Stimulated activated CD8-positive, alpha-beta memory T cell treated with anti-CD3 and anti-CD28 coated beads, Interleukin-7, amount 100 ng/mL, for 24 hours (primary cell): Measurements from ENCODE around the gene LRRN2.

Experiments
- DNase-seq: peaks from one replicate; pipeline ENCODE4 v3.0.0-alpha.2; 2020; ENCODE audit warnings: low read depth

LRRN2 gene

DNA sequence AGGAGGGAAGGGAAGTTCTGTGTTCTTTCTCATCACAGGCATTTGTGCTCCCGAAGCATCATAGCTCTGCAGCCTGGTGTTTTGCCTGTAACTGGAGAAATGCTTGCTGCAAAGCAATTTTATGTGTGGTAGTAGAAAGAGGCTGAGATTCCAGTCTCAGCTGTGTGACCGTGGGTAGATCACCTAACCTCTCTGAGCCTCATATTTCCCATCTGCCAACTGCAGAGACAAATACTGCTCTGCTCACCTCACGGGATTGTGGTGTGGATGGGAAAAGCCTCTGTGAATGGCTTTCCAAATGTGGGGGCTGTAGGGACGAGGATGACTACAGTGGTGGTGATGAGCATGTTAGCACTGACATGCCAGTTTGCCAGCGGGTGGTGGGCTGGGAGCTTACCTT is 85.3 kb downstream of the LRRN2 start:
- no peak for DNase-seq

DNA sequence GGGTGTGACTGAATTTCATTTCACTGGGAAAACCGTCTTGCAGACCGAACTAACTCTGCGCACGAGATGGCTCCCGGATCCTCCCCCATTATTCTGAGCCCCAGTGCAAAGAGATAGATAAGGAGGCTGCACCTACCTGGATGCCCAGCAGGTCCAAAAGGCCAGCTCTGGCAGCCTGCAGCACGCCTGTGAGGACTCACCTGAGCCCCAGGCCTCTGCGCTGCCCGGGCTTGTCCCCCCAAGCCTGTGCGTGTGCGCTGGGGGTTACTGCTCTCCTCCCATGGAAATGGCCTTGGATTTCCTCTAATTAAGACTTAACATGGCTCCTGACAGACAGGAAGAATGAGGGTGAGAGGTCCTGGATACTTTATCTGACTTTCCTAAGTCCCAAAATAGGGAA is 85.9 kb downstream of the LRRN2 start:
- no peak for DNase-seq

DNA sequence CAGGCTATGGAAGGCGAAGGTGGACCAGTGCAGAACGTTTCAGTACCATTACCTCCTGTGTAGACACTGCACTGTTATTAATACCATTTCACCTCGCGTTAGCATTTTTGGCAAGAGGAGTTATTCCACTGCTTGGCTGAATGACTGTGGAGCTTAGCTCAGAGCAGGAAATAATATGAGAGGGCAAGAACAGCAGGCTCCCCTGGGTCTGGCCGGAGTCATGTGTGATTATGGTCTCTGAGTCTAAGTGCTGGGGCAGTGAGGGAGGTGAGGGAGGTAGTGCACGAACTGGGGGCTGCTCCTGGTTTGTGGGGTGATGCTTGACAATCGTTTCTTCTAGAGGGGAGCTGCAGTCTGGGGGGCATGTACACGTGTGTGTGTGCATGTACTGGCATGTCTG is 86.4 kb downstream of the LRRN2 start:
- no peak for DNase-seq

DNA sequence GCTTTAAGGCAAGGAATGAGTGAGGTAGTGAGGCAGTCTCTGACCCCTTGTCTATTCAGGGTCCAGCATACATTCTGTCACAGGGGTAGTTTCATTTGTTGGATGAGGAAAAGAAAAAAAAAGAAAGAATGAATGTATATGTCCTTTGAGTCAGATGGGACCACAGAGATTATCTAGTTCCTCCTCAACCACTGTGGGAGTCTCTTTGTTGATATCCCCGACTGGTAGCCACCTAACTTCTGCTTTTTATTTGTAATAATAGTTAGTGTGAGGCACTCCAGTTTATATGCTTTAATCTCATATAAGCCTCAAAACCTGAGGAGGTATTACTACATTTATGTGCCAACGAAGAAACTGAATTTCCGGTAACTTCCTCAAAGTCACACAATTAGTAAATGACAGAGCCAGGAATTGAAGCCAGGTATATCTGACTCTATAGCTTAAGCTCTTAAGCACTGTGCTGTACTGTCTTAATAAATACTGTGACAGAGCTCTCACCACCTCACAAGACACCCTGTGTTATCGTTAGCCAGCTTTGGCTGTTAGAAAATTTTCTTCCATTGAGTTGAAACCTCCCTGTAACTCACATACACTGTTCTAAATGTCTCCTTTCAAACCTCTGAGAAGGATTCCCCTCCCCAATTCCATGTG is 87.1 kb downstream of the LRRN2 start:
- no peak for DNase-seq

DNA sequence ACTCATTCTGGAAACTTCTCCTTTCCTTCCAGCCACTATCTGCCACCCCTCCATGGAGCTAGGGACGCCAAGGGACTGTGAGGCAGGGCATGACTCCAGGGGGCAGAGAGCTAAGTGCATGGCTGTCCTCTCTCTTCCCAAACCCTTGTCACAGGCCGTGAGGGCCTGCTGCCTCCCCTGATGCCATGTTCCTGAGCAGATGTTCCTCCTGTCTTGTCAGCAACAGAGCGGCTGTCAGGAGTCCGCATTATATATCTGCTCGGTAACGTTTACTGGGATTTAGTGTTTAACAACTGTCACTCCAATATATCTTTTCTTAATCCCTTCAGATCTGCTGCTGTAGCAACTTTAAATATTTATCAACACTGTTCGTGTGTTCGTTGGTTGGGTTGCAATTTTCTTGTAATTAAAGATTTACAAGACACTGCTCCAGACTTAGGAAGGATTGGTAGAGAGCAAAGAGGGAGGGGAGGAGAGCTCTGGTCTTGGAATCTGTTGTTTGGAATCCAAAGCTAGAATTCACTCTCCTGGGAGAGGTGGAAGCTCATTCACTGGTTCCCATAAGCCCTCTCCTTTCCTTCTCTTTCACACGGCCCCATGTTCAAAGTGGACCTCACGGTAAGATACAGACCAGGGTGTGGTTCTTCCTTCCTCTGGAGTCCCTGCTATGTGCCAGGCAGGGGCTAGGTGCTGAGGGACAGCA is 93.1 kb downstream of the LRRN2 start:
- no peak for DNase-seq

DNA sequence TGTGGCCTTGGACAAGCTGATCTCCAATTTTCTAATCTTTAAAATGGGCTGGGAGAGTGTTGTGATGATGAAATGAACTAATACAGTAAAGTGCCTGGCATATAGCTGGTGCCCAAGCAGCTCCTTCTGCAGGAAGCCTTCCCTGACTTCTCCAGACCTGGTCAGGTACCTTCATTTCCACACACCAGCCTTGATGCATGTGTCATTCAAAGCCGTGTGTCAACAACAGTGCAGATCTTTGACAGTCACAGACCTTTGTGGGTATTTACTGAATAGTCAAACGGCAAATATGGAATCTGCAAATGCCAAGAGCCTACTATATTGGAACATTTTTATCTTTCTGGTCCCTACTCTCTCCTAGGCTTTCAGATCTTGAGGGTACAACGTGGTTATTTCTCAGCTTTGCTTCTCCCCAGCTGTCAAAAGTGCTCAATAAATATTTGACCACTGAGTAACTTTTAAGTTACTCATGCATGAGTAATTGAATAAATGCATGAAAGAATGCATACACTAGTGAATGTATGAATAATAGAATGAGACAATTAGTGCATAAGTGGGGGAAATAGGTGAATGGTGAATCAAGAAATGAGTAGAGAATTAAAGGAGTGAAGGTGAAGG is 94.0 kb downstream of the LRRN2 start:
- no peak for DNase-seq

DNA sequence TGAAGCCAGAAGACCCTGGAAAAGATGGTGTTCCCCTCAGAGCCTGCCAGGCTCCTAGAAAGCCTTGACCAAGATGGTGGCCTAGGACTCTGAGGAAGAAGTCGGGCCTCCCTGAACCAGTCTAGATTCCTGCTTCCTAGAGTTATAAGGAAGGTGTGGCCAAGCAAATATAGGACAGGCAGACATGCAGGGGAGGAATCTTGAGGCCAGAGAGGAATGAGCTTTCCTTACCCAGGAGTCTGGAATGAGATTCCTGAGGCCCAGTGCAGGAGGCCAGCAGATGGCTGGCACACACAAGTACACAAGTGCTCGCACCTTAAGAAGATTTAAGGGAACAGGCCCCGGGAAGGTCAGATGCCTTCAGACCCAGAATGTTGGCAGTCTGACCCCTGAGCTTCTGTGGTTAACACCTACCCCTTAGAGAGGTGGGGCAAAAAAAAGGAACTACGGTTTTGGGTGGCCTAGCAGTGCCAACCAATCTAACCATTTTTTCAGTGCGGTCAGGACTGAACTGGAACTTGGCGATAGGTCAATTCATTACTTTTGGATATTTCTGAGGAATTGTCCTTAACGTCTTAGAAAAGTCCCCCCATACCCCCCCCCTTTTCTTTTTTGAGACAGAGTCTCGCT is 96.0 kb downstream of the LRRN2 start:
- no peak for DNase-seq

DNA sequence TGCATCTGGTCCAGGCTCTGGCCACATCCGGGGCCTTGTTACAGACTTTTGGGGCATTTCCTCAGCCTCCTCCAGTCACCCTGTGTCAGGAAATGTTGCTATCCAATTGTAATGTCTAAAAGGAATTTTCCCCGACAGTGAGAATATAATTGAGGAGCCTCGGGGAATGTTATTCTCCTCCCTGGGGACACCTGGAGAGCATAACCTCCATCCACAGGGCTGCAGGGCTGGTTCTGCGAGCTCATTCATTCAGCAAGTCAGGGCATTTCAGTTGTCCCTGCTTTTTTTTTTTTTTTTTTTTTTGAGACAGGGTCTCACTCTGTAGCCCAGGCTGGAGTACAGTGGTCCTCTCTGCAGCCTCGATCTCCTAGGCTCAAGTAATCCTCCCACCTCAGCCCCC is 96.7 kb downstream of the LRRN2 start:
- no peak for DNase-seq

DNA sequence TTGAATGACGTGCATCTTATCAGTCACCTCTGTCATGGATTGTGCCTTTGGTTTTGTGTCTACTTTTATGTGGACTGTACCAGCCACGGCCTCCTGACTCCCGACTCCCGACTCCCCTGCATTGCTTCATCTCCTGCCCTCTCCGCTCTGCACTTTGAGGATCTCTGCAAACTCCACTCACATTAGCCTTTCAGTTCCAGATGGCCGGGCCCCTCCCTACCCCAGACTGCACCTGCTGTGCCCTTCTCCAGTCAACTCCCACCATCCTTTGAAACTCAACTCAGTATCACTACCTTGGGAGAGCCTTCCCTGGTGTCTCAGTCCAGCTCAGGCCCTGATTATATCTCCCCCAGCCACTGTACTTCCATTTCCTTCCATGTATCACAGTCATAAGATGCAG is 97.9 kb downstream of the LRRN2 start:
- no peak for DNase-seq

DNA sequence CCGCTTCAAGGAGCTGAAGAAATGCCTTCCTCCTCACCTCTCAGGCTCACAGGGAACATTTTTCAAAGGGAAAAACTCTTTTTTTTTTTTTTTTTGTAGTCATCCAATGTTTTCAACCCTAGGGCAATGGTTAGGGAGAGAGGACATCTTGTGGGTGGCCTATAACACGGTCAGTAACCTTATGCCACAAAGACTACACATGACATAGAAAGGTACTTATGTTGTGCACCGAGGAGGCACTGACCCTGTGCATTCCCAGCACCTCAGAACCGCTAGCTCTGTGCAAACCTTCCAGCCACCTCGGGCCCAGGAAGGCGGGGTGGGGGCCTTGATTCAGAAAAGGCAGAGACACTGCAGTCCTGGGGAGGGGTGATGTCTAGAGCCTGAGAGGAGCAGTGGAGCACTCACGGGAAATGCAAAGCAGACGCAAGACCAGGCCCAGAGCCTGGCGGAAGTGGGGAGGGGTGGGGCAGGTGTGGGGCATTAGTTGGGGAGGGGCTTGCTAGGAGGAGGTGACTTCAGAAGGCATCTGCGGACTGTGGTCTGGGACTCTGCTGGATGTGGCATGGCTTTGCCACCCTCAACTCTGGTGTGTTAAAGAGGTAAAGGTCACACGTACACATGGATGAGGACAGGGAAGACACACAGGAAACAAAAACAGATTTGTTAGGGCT is 100.7 kb downstream of the LRRN2 start:
- DNase-seq = no peak

DNA sequence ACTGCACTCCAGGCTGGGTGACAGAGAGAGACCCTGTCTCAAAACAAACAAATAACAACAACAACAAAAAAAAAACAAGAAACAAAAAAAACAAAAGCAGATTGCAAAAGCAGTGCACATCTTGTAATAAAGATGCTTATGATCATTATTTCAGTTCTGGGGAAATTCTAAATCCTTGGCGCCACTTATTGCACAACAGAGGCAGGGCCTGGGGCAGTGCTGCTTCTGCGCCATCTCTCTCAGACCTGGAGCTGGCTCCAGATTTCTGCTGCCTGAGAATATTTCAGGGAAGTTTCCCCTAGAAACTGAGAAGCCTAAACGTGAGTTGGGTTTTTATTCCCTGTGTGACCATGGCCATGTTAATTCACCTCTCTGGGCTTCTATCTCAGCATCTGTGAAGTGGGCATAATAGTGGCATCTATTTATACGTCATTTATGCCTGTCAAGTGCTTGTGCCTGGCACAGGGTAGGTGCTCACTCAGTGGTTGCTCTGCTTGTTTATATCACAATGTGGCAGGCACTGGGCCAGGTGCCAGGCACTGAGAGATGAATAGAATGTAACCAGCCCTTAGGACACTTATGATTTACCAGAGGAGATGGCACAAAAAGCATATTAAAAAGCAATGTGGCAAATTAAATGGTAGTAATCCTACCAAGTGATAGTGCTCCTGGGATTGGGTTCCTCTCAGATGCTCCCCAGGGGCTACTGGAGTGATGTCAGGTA is 101.5 kb downstream of the LRRN2 start:
- DNase-seq = no peak

DNA sequence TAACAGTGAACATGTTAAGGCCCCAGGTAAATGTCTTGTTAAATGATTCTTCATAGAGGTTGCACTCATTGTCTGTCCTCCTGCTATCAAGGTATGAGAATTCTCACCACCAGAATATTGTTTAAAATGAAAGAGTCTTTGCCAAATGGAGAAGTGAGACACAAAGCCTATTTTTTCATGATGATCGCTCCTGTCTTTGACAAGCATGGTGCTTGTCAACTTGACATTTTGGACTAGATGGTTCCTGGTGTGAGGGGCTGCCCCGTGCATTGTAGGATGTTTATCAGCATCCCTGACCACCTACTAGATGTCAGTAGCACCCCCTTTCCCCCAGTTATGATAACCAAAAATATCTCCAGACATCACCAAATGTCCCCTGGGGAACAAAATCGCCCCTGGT is 103.8 kb downstream of the LRRN2 start:
- no peak for DNase-seq

DNA sequence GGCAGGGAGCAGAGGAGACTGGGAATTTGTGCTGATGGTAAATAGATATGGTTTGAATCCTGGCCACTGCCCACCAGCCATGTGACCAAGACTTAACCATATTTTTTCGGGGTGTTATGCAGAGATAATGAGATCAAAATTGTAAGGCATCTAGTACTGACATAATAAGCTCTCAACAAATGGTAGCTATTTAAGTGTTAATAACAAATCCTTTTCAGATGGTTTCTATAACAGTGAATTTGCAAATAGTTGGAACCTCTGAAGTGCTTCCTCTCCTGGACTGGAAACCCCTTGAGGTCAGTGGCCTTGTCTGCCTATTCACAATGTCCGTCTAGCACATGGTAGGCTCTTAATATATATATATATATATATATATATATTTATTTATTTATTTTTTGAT is 104.7 kb downstream of the LRRN2 start:
- no peak for DNase-seq

DNA sequence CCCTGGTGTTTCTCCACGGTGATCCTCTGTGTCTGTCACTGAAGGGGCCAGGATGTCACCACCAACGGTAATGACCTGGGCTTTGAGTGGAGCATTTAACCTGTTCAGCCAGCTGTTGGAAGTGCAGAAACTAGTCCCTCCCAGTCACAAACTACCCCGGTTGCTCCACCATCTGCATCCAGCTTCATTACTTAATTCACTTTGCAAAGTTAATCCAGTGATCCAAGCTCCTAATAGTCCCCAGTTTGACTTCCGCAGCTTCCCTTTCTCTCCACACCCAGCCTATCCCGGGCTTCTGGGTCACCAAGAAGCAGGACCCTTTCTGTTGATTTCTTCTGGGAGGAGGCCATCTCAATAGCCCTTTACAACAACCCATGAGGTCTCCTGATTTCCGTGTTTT is 105.9 kb downstream of the LRRN2 start:
- DNase-seq = no peak

DNA sequence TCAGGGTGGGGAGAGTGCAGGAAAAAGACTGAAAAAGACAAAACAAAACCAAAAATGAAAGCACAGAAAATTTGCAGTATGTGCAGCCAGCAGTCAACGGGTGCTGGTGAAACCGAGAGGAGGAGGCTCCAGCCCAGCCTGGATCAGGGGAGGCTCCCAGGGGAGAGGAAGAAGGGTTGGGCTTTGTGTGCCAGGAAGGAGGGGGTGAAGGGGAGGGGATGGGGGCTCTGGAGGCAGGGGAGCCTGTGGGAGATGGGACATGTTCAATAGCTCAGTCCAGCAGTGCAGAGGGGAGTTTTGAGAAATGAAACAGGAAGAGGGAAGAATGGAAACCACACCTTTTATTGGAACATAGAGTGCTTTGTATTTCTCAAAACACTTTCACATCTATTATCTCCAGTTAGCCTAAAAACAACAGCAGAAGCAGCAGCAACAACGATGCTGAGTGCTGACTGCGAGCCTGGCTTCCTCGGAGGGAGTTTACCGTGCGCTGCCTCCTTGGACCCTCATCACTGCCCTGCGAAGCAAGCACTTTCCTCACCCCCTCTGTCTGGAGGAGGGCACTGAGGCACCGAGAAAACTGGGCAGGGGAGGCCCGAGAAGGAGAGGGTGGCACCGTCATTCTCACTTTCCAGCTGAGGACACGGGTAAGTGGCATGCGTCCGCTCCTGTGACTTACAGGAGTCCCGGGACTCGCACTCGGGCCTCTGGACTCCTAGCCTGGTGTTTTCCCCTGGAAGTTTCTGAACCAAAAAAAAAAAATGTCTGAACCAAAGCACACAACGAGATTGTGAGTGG is 106.5 kb downstream of the LRRN2 start:
- no peak for DNase-seq

DNA sequence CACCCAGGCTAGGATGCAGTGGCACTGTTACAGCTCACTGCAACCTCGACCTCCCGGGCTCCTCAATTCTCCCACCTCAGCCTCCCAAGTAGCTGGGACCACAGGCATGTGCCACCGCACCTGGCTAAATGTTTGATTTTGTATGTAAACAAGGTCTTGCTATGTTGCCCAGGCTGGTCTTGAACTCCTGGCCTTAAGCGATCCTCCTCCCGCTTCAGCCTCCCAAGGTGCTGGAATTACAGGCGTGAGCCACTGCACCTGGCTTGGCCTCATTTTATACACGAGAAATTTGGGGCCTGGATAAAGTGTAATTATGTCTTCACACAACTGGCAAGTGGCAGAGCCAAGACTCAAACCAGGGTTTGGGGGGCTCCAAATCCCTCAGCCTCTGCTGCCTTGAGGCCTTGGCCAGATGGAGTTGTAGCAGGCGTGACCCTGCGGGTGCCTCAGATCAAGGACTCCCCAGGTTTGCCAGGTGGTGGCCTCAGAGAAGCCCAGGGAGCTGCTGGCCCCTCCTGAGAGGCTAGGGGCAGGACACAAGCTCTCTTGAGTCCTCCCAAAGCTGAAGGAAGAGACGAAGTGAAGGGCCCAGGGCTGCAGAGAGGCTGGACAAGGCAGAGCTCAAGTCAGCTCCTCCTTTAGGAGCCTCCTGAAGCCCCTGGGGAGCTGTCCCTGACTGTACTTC is 107.6 kb downstream of the LRRN2 start:
- no peak for DNase-seq

DNA sequence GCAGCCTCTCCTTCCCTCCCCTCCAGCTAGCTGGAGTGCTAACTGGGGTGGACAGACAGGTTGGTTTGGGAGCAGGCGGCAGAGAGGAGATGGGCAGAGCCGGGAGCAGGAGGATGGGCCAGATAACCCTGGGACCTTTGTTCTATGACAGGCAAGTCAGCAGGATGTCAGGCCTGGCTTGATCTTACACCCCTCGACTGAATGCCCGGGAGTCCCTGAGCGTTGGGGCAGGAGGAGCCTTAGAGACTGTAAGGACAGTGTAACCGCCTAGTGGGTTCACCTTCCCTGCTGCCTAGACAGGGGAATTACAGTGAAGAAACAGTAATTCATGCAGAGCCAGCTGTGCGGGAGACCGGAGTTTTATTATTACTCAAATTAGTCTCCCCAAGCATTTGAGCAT is 109.1 kb downstream of the LRRN2 start:
- no peak for DNase-seq

DNA sequence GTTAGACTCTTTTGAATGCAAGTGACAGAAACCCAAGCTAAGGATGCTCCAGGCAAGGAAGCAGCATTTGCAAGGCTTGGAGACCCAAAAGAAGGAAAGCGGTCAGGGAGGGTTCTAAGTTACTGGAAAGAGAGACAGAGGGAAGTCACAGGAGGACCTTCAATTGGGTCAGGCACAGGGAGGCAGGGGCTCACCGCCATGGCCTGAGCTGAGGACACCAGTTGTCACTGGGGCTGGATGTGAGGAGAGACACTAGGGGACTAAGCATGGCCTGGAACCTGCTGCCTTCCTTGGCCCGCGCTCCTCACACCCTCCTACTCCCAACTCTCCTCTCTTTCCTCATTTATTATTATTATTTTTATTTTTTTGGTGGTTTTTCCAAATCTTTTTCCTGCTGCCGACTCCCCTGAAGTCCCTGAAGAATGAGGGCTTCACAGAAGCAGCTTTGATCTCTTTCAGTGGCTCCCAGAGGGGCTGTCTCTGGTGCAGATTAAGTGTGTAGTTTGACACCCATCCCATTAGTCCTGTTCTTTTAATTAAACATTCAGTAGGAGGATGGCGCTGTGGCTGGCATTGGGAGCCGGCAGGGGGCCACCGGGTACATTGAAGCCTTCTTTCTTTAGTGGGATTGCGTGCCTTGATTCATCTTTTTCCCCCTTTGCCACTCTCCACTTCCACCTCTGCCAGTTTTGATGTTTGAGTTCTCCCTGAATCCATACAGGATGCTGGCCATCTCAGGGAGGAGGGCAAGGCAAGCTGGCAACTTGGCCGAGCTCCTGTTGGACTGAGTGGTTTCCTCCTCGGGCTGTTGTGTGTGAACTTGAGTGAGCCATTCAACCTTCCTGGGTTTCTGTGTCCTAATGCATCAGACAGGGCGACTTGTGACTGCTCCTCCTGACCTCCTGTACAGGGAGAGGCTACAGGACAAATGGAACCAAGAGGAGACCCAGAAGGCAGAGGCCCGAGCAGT is 110.0 kb downstream of the LRRN2 start:
- DNase-seq = no peak

DNA sequence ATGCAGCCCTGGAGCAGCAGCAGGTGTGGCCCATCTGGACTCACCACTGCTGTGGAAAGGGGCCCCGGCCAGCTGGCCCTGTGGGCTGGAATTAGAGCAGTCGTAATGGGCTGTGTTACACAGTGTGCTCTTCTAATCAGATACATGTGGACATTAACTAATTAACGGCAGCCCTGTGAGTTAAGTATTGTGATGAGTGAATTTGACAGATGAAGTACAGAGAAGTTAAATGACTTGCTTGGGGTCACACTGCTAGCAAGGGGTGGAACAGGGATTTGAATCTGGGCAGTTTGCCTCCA is 110.7 kb downstream of the LRRN2 start:
- no peak for DNase-seq
